Measurements from ENCODE around the gene ZBTB7C.

GRCh38 chr18:48068916-48069445, 340.2 kb downstream of the ZBTB7C start:
- TF ChIP-seq CTCF (conservative IDR thresholded peaks at IDR 0.05) (no peak), ZFX (IDR thresholded peaks at IDR 0.05) (no peak)
